Transverse colon (tissue), 3 donors: ENCODE measurements around the gene TREM2.

Source experiments
- EP300 ChIP-seq: sonication (generic); formaldehyde crosslinking; IDR thresholded peaks from one replicate; pipeline ENCODE4 v1.6.1; 2017; ENCODE audit warnings: antibody characterized with exemption, low read depth
- TF ChIP-seq, protein P1 (sequence below), 5 experiments: fragments of 200-600 bp in 3 of 5; fragments of 450-650 bp in 2 of 5; sonication (generic) in 3 of 5; IDR thresholded peaks; 1 replicate in 2 of 5; 2 replicates in 3 of 5; pipeline ENCODE4 v1.5.1; 2016 to 2017; ENCODE audit warnings: antibody characterized with exemption in 5 of 5, inconsistent platforms in 3 of 5, mild to moderate bottlenecking in 2 of 5, moderate library complexity in 1 of 5

DNA sequence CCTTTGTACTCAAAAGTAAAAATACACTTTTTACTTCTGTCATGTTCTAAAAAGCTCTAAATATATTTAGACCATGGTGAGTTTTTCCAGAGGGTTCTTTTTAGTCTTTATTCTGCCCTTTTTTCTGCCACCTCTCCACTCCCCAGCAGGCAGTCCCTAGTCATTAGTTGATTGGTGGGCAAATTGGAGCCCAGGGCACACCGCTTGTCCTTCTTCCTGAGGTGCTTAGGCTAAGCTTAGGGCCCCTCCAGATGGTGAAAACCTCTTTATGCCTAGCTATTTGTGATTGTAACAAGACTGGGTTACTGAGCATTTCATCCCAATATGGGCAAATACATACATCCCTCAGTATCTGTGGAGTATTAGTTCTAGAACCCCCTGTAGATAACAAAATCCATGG lies 15.0 kb downstream of the TREM2 start:
- TF ChIP-seq, protein P1, sequence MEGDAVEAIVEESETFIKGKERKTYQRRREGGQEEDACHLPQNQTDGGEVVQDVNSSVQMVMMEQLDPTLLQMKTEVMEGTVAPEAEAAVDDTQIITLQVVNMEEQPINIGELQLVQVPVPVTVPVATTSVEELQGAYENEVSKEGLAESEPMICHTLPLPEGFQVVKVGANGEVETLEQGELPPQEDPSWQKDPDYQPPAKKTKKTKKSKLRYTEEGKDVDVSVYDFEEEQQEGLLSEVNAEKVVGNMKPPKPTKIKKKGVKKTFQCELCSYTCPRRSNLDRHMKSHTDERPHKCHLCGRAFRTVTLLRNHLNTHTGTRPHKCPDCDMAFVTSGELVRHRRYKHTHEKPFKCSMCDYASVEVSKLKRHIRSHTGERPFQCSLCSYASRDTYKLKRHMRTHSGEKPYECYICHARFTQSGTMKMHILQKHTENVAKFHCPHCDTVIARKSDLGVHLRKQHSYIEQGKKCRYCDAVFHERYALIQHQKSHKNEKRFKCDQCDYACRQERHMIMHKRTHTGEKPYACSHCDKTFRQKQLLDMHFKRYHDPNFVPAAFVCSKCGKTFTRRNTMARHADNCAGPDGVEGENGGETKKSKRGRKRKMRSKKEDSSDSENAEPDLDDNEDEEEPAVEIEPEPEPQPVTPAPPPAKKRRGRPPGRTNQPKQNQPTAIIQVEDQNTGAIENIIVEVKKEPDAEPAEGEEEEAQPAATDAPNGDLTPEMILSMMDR (IDR thresholded peaks at IDR 0.05): no peak
- no peak for TF ChIP-seq EP300
